ENCODE measurements around the gene OR8D1. TPM values are rescaled to one million over a fixed set of nuclear protein-coding genes. Genes with fewer than 3 reads are reported as not detected.

Gene OR8D1
- polyA plus RNA-seq, 1 donor from 2014 or later = not detected

DNA sequence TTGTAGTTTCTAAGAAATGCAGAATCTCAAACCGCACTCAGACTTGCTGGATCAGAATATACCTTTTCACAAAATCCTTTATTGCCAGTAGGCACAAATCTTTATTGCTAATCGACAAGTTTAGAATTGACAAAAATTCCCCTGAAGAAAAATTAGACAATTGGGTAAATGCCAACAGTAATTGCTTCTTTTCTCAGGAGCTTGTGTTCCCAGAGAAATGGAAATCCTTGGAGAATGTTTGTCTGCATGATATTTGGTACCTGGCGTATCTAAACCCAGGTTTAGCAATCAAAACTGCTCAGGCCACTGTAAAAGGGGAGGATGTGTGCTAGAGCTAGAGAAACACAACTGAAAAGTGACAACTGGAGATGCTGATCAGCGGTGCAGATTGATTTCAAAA, 57.7 kb downstream of the OR8D1 start, which contains the start of gene OR8G5:
Gene OR8G5, plus strand, starts transcription at position 301 of the 400 bp plus-strand sequence. CDS start 8,556 bp downstream, outside the sequence.
- H3K36me3 ChIP-seq (ENCODE audit: insufficient read depth, low read length) = no peaks in the 10 kb centered on the region
- no peak within 1 kb of the TSS for H3K27ac ChIP-seq (ENCODE audit: low read length)
- H3K4me3 ChIP-seq (ENCODE audit: low read length) = no peak within 1 kb of the TSS
- no peaks in the 10 kb centered on the region for H3K79me2 ChIP-seq (replicated peaks; ENCODE audit: insufficient read depth, low read length)
- H2AFZ ChIP-seq (ENCODE audit: low read depth, low read length) = no peak within 1 kb of the TSS
- H4K20me1 ChIP-seq (ENCODE audit: insufficient read depth) = no peaks in the 10 kb centered on the region
- no peaks in the 10 kb centered on the region for H3K9me2 ChIP-seq (ENCODE audit: insufficient read depth, low read length)
- no peaks in the 10 kb centered on the region for H3K9me3 ChIP-seq (ENCODE audit: low read length)
- no peak for TF ChIP-seq MXI1 (conservative IDR thresholded peaks at IDR 0.05; ENCODE audit: poor library complexity, severe bottlenecking)
- TF ChIP-seq RAD21 (conservative IDR thresholded peaks at IDR 0.05) = no peak
- TF ChIP-seq SMC3 (conservative IDR thresholded peaks at IDR 0.05; ENCODE audit: poor library complexity) = no peak
- TF ChIP-seq EP300 (conservative IDR thresholded peaks at IDR 0.05; ENCODE audit: poor library complexity, severe bottlenecking) = no peak
- TF ChIP-seq TAF1 (IDR thresholded peaks at IDR 0.05; ENCODE audit: low read depth) = no peak
- TF ChIP-seq EZH2 (IDR thresholded peaks at IDR 0.05; ENCODE audit: borderline replicate concordance, insufficient read depth, low read length, poor library complexity, severe bottlenecking) = no peak
- TF ChIP-seq, protein P1, sequence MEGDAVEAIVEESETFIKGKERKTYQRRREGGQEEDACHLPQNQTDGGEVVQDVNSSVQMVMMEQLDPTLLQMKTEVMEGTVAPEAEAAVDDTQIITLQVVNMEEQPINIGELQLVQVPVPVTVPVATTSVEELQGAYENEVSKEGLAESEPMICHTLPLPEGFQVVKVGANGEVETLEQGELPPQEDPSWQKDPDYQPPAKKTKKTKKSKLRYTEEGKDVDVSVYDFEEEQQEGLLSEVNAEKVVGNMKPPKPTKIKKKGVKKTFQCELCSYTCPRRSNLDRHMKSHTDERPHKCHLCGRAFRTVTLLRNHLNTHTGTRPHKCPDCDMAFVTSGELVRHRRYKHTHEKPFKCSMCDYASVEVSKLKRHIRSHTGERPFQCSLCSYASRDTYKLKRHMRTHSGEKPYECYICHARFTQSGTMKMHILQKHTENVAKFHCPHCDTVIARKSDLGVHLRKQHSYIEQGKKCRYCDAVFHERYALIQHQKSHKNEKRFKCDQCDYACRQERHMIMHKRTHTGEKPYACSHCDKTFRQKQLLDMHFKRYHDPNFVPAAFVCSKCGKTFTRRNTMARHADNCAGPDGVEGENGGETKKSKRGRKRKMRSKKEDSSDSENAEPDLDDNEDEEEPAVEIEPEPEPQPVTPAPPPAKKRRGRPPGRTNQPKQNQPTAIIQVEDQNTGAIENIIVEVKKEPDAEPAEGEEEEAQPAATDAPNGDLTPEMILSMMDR (IDR thresholded peaks at IDR 0.05; ENCODE audit: poor library complexity, severe bottlenecking) = no peak
- TF ChIP-seq REST (IDR thresholded peaks at IDR 0.05; ENCODE audit: borderline replicate concordance) = no peak
- H3K27me3 ChIP-seq (ENCODE audit: insufficient read depth, low read depth, low read length) = no peaks in the 10 kb centered on the region
- no peaks in the 10 kb centered on the region for H3F3A ChIP-seq (ENCODE audit: insufficient read depth, low read length, poor library complexity, severe bottlenecking)
- no peak within 1 kb of the TSS for H3K4me2 ChIP-seq (ENCODE audit: low read length)
- no peak within 1 kb of the TSS for H3K9ac ChIP-seq (ENCODE audit: low read length)

Other genes with a start within 250 kb of the OR8D1 start
- gene VWA5A, start 198.5 kb downstream of the OR8D1 start, polyA plus RNA-seq = 82.2 and 87.3 TPM in 2 replicates
- not detected in 2 replicates for gene OR10D3, start 130.6 kb downstream of the OR8D1 start, polyA plus RNA-seq
- gene OR8G1, start 72.9 kb downstream of the OR8D1 start, polyA plus RNA-seq = not detected in 2 replicates
- gene OR8G5, start 57.6 kb downstream of the OR8D1 start, polyA plus RNA-seq = not detected in 2 replicates
- not detected in 2 replicates for gene OR8D2, start 6.2 kb upstream of the OR8D1 start, polyA plus RNA-seq
- not detected in 2 replicates for gene OR8B2, start 70.5 kb upstream of the OR8D1 start, polyA plus RNA-seq
- gene OR8B3, start 85.1 kb upstream of the OR8D1 start, polyA plus RNA-seq = not detected in 2 replicates
- gene OR8B4, start 110.9 kb upstream of the OR8D1 start, polyA plus RNA-seq = not detected in 2 replicates
- not detected in 2 replicates for gene OR8B8, start 131.7 kb upstream of the OR8D1 start, polyA plus RNA-seq
- not detected in 2 replicates for gene OR8B12, start 229.7 kb upstream of the OR8D1 start, polyA plus RNA-seq